Liver (tissue), 9 donors: ENCODE measurements around the gene MED6. TPM values are rescaled to one million over a fixed set of nuclear protein-coding genes. Genes with fewer than 3 reads are reported as not detected.

Experiments
- DNase-seq: peaks from one replicate; pipeline ENCODE4 v3.0.0-alpha.2; 2017; ENCODE audit warnings: low spot score
- H3K27ac ChIP-seq, 2 donors: one replicate each; pipeline ENCODE4 v1.7.0; 2013; ENCODE audit warnings: inconsistent platforms in 2 of 2, low read length in 2 of 2, control low read depth in 1 of 2, low read depth in 1 of 2, mild to moderate bottlenecking in 1 of 2
- H3K27me3 ChIP-seq, 4 donors: one replicate each; pipeline versions ENCODE4 v1.6.1 to v1.7.0; 2013; ENCODE audit warnings: low read length in 3 of 4, inconsistent platforms in 1 of 4, mild to moderate bottlenecking in 1 of 4, moderate library complexity in 1 of 4; ENCODE audit not compliant: control insufficient read depth in 4 of 4, insufficient read depth in 4 of 4
- H3K36me3 ChIP-seq, 4 donors: one replicate each; pipeline versions ENCODE4 v1.6.1 to v1.7.0; 2013; ENCODE audit warnings: low read length in 3 of 4, mild to moderate bottlenecking in 3 of 4, low read depth in 1 of 4, moderate library complexity in 1 of 4; ENCODE audit not compliant: control insufficient read depth in 4 of 4, insufficient read depth in 3 of 4
- H3K4me1 ChIP-seq, 4 donors: one replicate each; pipeline versions ENCODE4 v1.6.1 to v1.7.0; 2013; ENCODE audit warnings: low read length in 3 of 4, mild to moderate bottlenecking in 3 of 4, moderate library complexity in 1 of 4; ENCODE audit not compliant: control insufficient read depth in 4 of 4, insufficient read depth in 4 of 4
- H3K4me3 ChIP-seq, 3 donors: one replicate each; pipeline versions ENCODE4 v1.6.1 to v1.7.0; 2013; ENCODE audit warnings: low read length in 3 of 3, control low read depth in 1 of 3, low read depth in 1 of 3, mild to moderate bottlenecking in 1 of 3
- H3K9ac ChIP-seq, 2 donors: one replicate each; pipeline ENCODE4 v1.7.0; 2013; ENCODE audit warnings: low read length in 2 of 2, mild to moderate bottlenecking in 2 of 2, moderate library complexity in 2 of 2, control low read depth in 1 of 2, low read depth in 1 of 2
- H3K9me3 ChIP-seq, 4 donors: one replicate each; pipeline versions ENCODE4 v1.6.1 to v1.7.0; 2013; ENCODE audit warnings: low read length in 3 of 4; ENCODE audit not compliant: control insufficient read depth in 4 of 4
- CTCF ChIP-seq: fragments of 150-350 bp; IDR thresholded peaks from 2 replicates; pipeline ENCODE4 v1.5.1; 2017; ENCODE audit warnings: improper control_type of control experiment, low read depth, low read length; ENCODE audit not compliant: missing input control
- FOXA1 ChIP-seq: IDR thresholded peaks from 2 replicates; pipeline ENCODE4 v1.6.1; 2016; ENCODE audit warnings: antibody characterized with exemption
- FOXA2 ChIP-seq: IDR thresholded peaks from 2 replicates; pipeline ENCODE4 v1.6.1; 2016; ENCODE audit warnings: antibody characterized with exemption
- GABPA ChIP-seq, 2 donors: IDR thresholded peaks in 1 of 2; conservative IDR thresholded peaks in 1 of 2; 2 replicates each; pipeline ENCODE4 v1.6.1; 2016; ENCODE audit warnings: antibody characterized with exemption in 2 of 2, mild to moderate bottlenecking in 1 of 2, moderate library complexity in 1 of 2
- HNF4G ChIP-seq: IDR thresholded peaks from 2 replicates; pipeline ENCODE4 v1.6.1; 2016; ENCODE audit warnings: antibody characterized with exemption
- JUND ChIP-seq, 2 donors: IDR thresholded peaks; 2 replicates each; pipeline ENCODE4 v1.6.1; 2016; ENCODE audit warnings: antibody characterized with exemption in 2 of 2
- REST ChIP-seq: IDR thresholded peaks from 2 replicates; pipeline ENCODE4 v1.6.1; 2016; ENCODE audit warnings: antibody characterized with exemption, mild to moderate bottlenecking
- RXRA ChIP-seq, 2 donors: IDR thresholded peaks; 2 replicates each; pipeline ENCODE4 v1.6.1; 2017 to 2018; ENCODE audit warnings: antibody characterized with exemption in 2 of 2, mild to moderate bottlenecking in 1 of 2
- TAF1 ChIP-seq: conservative IDR thresholded peaks from 2 replicates; pipeline ENCODE4 v1.6.1; 2016; ENCODE audit warnings: antibody characterized with exemption, mild to moderate bottlenecking
- YY1 ChIP-seq: IDR thresholded peaks from 2 replicates; pipeline ENCODE4 v1.6.1; 2016; ENCODE audit warnings: antibody characterized with exemption, mild to moderate bottlenecking
- WGBS: extraction: QIAGEN DNeasy Blood & Tissue Kit; methylation state at CpG from one replicate; pipeline ENCODE4 v1.1.7; 2013; 5-methylcytosine and 5-hydroxymethylcytosine counted together
- polyA plus RNA-seq, 2 donors: library from polyadenylated mRNA; stranded (reverse) in 1 of 2; unstranded in 1 of 2; fragments of 200-250 nt in 1 of 2; fragments of >200 nt in 1 of 2; fragmentation: Nextera tagmentation in 1 of 2; extraction: Ambion mirVana in 1 of 2; gene quantifications; one replicate each; pipeline versions ENCODE4 v1.2.1 to v1.2.3, GENCODE V29; 2013 to 2015
- total RNA-seq, 2 donors: library from RNA; depleted of rRNA; stranded (reverse); fragments of >200 nt; gene quantifications; one replicate each; pipeline ENCODE4 v1.2.3, GENCODE V29; 2014
- TF ChIP-seq, protein P1 (sequence below): IDR thresholded peaks from 2 replicates; pipeline ENCODE4 v1.6.1; 2016; ENCODE audit warnings: antibody characterized with exemption
- TF ChIP-seq, protein P2 (sequence below): IDR thresholded peaks from 2 replicates; pipeline ENCODE4 v1.6.1; 2016; ENCODE audit warnings: antibody characterized with exemption
- donor health status: healthy.
- donor health status: healthy.
- donor health status: healthy.
- donor health status: healthy.
- donor health status: healthy.

MED6 gene
- total and polyA plus RNA-seq, 4 donors, result 10.4 to 21.3 (median 15.2) TPM

DNA sequence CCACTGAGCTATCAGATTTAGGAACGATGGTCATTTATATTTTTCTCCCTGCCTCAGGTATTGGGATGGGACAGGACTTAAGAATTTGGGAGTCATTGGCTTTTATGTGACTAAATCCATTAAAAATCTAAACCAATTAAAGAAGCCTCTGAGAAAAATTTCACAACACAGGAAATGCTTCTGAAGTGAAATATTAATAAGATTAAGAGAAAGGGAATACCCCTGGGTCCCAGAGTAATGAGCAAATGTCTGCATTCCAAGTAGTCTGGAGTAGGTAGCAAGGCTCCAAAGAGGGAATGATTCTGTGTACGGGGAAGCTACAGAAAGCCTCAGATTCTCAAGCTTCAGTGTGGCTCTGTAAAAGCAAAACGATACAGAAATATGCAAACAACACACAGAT lies 707 bp upstream of the MED6 start (continued):
- TF ChIP-seq REST, result no peak
- TF ChIP-seq HNF4G, result no peak
- no peak for TF ChIP-seq FOXA2

DNA sequence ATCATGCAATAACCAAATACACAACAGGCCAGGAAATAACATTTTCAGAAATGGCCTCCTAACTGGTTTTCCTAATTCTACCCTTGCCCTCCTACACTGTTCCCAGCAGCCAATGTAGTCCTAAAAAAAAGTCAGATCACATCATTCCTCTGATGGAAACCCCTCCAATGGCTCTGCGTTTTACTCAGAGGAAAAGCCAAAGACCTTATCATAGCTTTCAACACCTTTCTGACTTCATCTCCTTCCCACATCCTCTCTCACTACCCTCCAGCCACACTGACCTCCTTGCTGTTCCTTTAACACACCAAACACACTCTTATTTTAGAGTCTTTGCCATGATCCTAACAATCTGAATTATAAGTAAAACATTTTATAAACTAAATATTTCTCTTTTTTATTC lies 1.1 kb downstream of the MED6 start:
- TF ChIP-seq, protein P1, sequence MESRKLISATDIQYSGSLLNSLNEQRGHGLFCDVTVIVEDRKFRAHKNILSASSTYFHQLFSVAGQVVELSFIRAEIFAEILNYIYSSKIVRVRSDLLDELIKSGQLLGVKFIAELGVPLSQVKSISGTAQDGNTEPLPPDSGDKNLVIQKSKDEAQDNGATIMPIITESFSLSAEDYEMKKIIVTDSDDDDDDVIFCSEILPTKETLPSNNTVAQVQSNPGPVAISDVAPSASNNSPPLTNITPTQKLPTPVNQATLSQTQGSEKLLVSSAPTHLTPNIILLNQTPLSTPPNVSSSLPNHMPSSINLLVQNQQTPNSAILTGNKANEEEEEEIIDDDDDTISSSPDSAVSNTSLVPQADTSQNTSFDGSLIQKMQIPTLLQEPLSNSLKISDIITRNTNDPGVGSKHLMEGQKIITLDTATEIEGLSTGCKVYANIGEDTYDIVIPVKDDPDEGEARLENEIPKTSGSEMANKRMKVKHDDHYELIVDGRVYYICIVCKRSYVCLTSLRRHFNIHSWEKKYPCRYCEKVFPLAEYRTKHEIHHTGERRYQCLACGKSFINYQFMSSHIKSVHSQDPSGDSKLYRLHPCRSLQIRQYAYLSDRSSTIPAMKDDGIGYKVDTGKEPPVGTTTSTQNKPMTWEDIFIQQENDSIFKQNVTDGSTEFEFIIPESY, result no peak
- no peak for TF ChIP-seq TAF1
- TF ChIP-seq FOXA2, result no peak
- TF ChIP-seq HNF4G, result no peak
- no peak for TF ChIP-seq YY1
- TF ChIP-seq JUND (IDR thresholded peaks at IDR 0.05), result no peak
- TF ChIP-seq FOXA1, result no peak
- no peak for TF ChIP-seq CTCF
- TF ChIP-seq GABPA (IDR thresholded peaks at IDR 0.05 in 1 of 2, conservative IDR thresholded peaks at IDR 0.05 in 1 of 2), result no peak
- TF ChIP-seq, protein P2, sequence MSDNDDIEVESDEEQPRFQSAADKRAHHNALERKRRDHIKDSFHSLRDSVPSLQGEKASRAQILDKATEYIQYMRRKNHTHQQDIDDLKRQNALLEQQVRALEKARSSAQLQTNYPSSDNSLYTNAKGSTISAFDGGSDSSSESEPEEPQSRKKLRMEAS, result no peak
- TF ChIP-seq REST, result no peak
- TF ChIP-seq RXRA (IDR thresholded peaks at IDR 0.05), result no peak
- H3K27me3 ChIP-seq, result no peaks in the 10 kb centered on the region
- DNase-seq, result no peak
- H3K4me3 ChIP-seq, result peak overlapping the region in 2 of 3 donors; percentile 83 to 100
- H3K4me1 ChIP-seq, result peaks cover 4 to 17% (median 14%) of the 10 kb centered on the region in 4 donors
- 52% methylated on average over 1 of the region's 1 CpG for WGBS
- no peak overlapping the region for H3K9ac ChIP-seq
- H3K9me3 ChIP-seq, result no peaks in the 10 kb centered on the region
- peaks cover 3 to 21% (median 18%) of the 10 kb centered on the region in 4 donors for H3K36me3 ChIP-seq
- no peak overlapping the region for H3K27ac ChIP-seq
